ENCODE measurements around the gene CKAP2.
"Not testable (repeated sequence)": the region's sequence is repeated elsewhere in the genome, so short reads cannot be mapped to it uniquely, and the experiment has no call there.

CKAP2 gene

GRCh38 chr13:52452470-52452869, 2.8 kb upstream of the CKAP2 start:
- TF ChIP-seq CTCF (IDR thresholded peaks at IDR 0.05; ENCODE audit: low read depth, low read length): no peak
- H3K4me3 ChIP-seq (replicated peaks in 1 of 2; ENCODE audit: low read depth in 2 of 2, low read length in 2 of 2): no peak overlapping the region
- no peak for DNase-seq (ENCODE audit: low read depth in 2 of 2)

GRCh38 chr13:52454459-52454819, 839 bp upstream of the CKAP2 start:
- H3K4me3 ChIP-seq (replicated peaks in 1 of 2; ENCODE audit: low read depth in 2 of 2, low read length in 2 of 2): peak overlapping the region; percentile 77 to 96
- DNase-seq (ENCODE audit: low read depth in 2 of 2): peak in 1 of 2 donors; percentile 4
- no peak for TF ChIP-seq CTCF (IDR thresholded peaks at IDR 0.05; ENCODE audit: low read depth, low read length)

GRCh38 chr13:52455677-52456041, 381 bp downstream of the CKAP2 start:
- peak overlapping the region; percentile 77 to 96 for H3K4me3 ChIP-seq (replicated peaks in 1 of 2; ENCODE audit: low read depth in 2 of 2, low read length in 2 of 2)
- TF ChIP-seq CTCF (IDR thresholded peaks at IDR 0.05; ENCODE audit: low read depth, low read length): no peak
- DNase-seq (ENCODE audit: low read depth in 2 of 2): peak; percentile 66 to 71

- DNase-seq (ENCODE audit: low read depth in 2 of 2): peak; percentile 15 to 78
- no peak overlapping the region for H3K4me3 ChIP-seq (replicated peaks in 1 of 2; ENCODE audit: low read depth in 2 of 2, low read length in 2 of 2)
- no peak for TF ChIP-seq CTCF (IDR thresholded peaks at IDR 0.05; ENCODE audit: low read depth, low read length)
Observed at GRCh38 chr13:52459668-52460067, 4.4 kb downstream of the CKAP2 start.

- no peak for TF ChIP-seq CTCF (IDR thresholded peaks at IDR 0.05; ENCODE audit: low read depth, low read length)
- no peak for DNase-seq (ENCODE audit: low read depth in 2 of 2)
- H3K4me3 ChIP-seq (replicated peaks in 1 of 2; ENCODE audit: low read depth in 2 of 2, low read length in 2 of 2): no peak overlapping the region
Observed at GRCh38 chr13:52461265-52461664, 6.0 kb downstream of the CKAP2 start.

- no peak for TF ChIP-seq CTCF (IDR thresholded peaks at IDR 0.05; ENCODE audit: low read depth, low read length)
- no peak overlapping the region for H3K4me3 ChIP-seq (replicated peaks in 1 of 2; ENCODE audit: low read depth in 2 of 2, low read length in 2 of 2)
Observed at GRCh38 chr13:52463526-52463925, 8.2 kb downstream of the CKAP2 start.

GRCh38 chr13:52468487-52468886, 13.2 kb downstream of the CKAP2 start:
- H3K4me3 ChIP-seq (replicated peaks in 1 of 2; ENCODE audit: low read depth in 2 of 2, low read length in 2 of 2); DNase-seq (ENCODE audit: low read depth in 2 of 2): not testable (repeated sequence)

More at GRCh38 chr13:52463526-52463925, 8.2 kb downstream of the CKAP2 start:
- no peak for DNase-seq (ENCODE audit: low read depth in 2 of 2)

- not testable (repeated sequence) for H3K4me3 ChIP-seq (replicated peaks in 1 of 2; ENCODE audit: low read depth in 2 of 2, low read length in 2 of 2); DNase-seq (ENCODE audit: low read depth in 2 of 2)
Observed at GRCh38 chr13:52480677-52481428, 25.6 kb downstream of the CKAP2 start.

GRCh38 chr13:52487078-52487477, 31.8 kb downstream of the CKAP2 start:
- DNase-seq (ENCODE audit: low read depth in 2 of 2); H3K4me3 ChIP-seq (replicated peaks in 1 of 2; ENCODE audit: low read depth in 2 of 2, low read length in 2 of 2): not testable (repeated sequence)

- H3K4me3 ChIP-seq (replicated peaks in 1 of 2; ENCODE audit: low read depth in 2 of 2, low read length in 2 of 2); DNase-seq (ENCODE audit: low read depth in 2 of 2): not testable (repeated sequence)
Observed at GRCh38 chr13:52488763-52489162, 33.5 kb downstream of the CKAP2 start.

GRCh38 chr13:52491015-52491414, 35.7 kb downstream of the CKAP2 start:
- H3K4me3 ChIP-seq (replicated peaks in 1 of 2; ENCODE audit: low read depth in 2 of 2, low read length in 2 of 2); DNase-seq (ENCODE audit: low read depth in 2 of 2): not testable (repeated sequence)

Measured in cardiac fibroblast (primary cell).